A549 (cell line): ENCODE results near the gene UGT8.

Source experiments
- EP300 ChIP-seq, 2 experiments: fragments of >200 bp; sonication (Bioruptor Twin); formaldehyde crosslinking; IDR thresholded peaks; 2 replicates in 1 of 2; 3 replicates in 1 of 2; pipeline ENCODE4 v1.6.1; 2016 to 2017
- JUN ChIP-seq, 2 experiments: fragments of >200 bp; sonication (Bioruptor Twin); formaldehyde crosslinking; IDR thresholded peaks; 2 replicates in 1 of 2; 3 replicates in 1 of 2; pipeline ENCODE4 v1.6.1; 2016 to 2017
- JUNB ChIP-seq: fragments of >200 bp; sonication (Bioruptor Twin); formaldehyde crosslinking; IDR thresholded peaks from 2 replicates; pipeline ENCODE4 v1.6.1; 2016
- NPAS2 ChIP-seq: fragments of 250-450 bp; sonication (Bioruptor Pico); IDR thresholded peaks from 2 replicates; pipeline ENCODE4 v1.8.0; 2022; ENCODE audit warnings: mild to moderate bottlenecking, moderate library complexity, borderline replicate concordance
- POLR2A ChIP-seq: IDR thresholded peaks from 2 replicates; pipeline ENCODE4 v1.6.1; 2012; ENCODE audit warnings: mild to moderate bottlenecking, low read length
- POLR2AphosphoS2 ChIP-seq: conservative IDR thresholded peaks from 2 replicates; pipeline ENCODE4 v1.6.1; 2012; ENCODE audit warnings: low read length, improper control_type of control experiment, inconsistent platforms
- RNF2 ChIP-seq: fragments of 200-600 bp; sonication (generic); IDR thresholded peaks from 2 replicates; pipeline ENCODE4 v1.6.1; 2016; ENCODE audit warnings: low read depth, mild to moderate bottlenecking, antibody characterized with exemption, moderate library complexity, borderline replicate concordance
- TF ChIP-seq, protein P1 (sequence below): fragments of >200 bp; sonication (Bioruptor Twin); formaldehyde crosslinking; IDR thresholded peaks from 3 replicates; pipeline ENCODE4 v1.5.1; 2016
- TF ChIP-seq, protein P2 (sequence below): fragments of 200-600 bp; sonication (generic); IDR thresholded peaks from 2 replicates; pipeline ENCODE4 v1.6.1; 2016; ENCODE audit warnings: antibody characterized with exemption, mild to moderate bottlenecking, moderate library complexity

- TF ChIP-seq, protein P1, sequence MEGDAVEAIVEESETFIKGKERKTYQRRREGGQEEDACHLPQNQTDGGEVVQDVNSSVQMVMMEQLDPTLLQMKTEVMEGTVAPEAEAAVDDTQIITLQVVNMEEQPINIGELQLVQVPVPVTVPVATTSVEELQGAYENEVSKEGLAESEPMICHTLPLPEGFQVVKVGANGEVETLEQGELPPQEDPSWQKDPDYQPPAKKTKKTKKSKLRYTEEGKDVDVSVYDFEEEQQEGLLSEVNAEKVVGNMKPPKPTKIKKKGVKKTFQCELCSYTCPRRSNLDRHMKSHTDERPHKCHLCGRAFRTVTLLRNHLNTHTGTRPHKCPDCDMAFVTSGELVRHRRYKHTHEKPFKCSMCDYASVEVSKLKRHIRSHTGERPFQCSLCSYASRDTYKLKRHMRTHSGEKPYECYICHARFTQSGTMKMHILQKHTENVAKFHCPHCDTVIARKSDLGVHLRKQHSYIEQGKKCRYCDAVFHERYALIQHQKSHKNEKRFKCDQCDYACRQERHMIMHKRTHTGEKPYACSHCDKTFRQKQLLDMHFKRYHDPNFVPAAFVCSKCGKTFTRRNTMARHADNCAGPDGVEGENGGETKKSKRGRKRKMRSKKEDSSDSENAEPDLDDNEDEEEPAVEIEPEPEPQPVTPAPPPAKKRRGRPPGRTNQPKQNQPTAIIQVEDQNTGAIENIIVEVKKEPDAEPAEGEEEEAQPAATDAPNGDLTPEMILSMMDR: no peak
- TF ChIP-seq EP300 (IDR thresholded peaks at IDR 0.05): no peak
- no peak for TF ChIP-seq POLR2AphosphoS2
- TF ChIP-seq NPAS2 (CRISPR knock-in tag): no peak
- TF ChIP-seq, protein P2, sequence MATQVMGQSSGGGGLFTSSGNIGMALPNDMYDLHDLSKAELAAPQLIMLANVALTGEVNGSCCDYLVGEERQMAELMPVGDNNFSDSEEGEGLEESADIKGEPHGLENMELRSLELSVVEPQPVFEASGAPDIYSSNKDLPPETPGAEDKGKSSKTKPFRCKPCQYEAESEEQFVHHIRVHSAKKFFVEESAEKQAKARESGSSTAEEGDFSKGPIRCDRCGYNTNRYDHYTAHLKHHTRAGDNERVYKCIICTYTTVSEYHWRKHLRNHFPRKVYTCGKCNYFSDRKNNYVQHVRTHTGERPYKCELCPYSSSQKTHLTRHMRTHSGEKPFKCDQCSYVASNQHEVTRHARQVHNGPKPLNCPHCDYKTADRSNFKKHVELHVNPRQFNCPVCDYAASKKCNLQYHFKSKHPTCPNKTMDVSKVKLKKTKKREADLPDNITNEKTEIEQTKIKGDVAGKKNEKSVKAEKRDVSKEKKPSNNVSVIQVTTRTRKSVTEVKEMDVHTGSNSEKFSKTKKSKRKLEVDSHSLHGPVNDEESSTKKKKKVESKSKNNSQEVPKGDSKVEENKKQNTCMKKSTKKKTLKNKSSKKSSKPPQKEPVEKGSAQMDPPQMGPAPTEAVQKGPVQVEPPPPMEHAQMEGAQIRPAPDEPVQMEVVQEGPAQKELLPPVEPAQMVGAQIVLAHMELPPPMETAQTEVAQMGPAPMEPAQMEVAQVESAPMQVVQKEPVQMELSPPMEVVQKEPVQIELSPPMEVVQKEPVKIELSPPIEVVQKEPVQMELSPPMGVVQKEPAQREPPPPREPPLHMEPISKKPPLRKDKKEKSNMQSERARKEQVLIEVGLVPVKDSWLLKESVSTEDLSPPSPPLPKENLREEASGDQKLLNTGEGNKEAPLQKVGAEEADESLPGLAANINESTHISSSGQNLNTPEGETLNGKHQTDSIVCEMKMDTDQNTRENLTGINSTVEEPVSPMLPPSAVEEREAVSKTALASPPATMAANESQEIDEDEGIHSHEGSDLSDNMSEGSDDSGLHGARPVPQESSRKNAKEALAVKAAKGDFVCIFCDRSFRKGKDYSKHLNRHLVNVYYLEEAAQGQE: no peak
- no peak for TF ChIP-seq RNF2
- no peak for TF ChIP-seq JUN (IDR thresholded peaks at IDR 0.05)
- TF ChIP-seq JUNB: no peak
- TF ChIP-seq POLR2A: no peak
Measured at GRCh38 chr4:114690571-114690970, 92.0 kb downstream of the UGT8 start.
